Heart left ventricle (tissue), 16 donors: Measurements from ENCODE around the gene RFXANK. TPM values are rescaled to one million over a fixed set of nuclear protein-coding genes. Genes with fewer than 3 reads are reported as not detected.

Experiments
- ATAC-seq, 4 donors: fragments of 200-7000 bp; cut with Tn5 transposase; one replicate each; pipeline ENCODE4 v1.9.1; 2020 to 2022; ENCODE audit warnings: moderate library complexity in 4 of 4, mild to moderate bottlenecking in 3 of 4, moderate number of reproducible peaks in 1 of 4
- DNase-seq, 5 donors: peaks; one replicate each; pipeline ENCODE4 v3.0.0-alpha.2; 2020
- H3K27ac ChIP-seq, 12 donors: fragments of 200-600 bp; sonication (generic) in 4 of 12; one replicate each; pipeline versions ENCODE4 v1.5.0 to v1.8.0; 2016 to 2022; ENCODE audit warnings: mild to moderate bottlenecking in 2 of 12
- H3K27me3 ChIP-seq, 9 donors: fragments of 200-600 bp; sonication (generic) in 2 of 9; one replicate each; pipeline versions ENCODE4 v1.5.1 to v1.8.0; 2016 to 2022; ENCODE audit warnings: mild to moderate bottlenecking in 3 of 9
- H3K36me3 ChIP-seq, 9 donors: fragments of 200-600 bp; sonication (generic) in 2 of 9; one replicate each; pipeline versions ENCODE4 v1.5.0 to v1.8.0; 2018 to 2022; ENCODE audit warnings: mild to moderate bottlenecking in 2 of 9
- H3K4me1 ChIP-seq, 12 donors: fragments of 200-600 bp; sonication (generic) in 4 of 12; one replicate each; pipeline versions ENCODE4 v1.5.0 to v1.8.0; 2016 to 2022; ENCODE audit warnings: mild to moderate bottlenecking in 3 of 12
- H3K4me3 ChIP-seq, 12 donors: fragments of 200-600 bp; sonication (generic) in 4 of 12; one replicate each; pipeline versions ENCODE4 v1.5.0 to v1.8.0; 2017 to 2022; ENCODE audit warnings: mild to moderate bottlenecking in 9 of 12, moderate library complexity in 4 of 12
- H3K9me3 ChIP-seq, 12 donors: fragments of 200-600 bp; sonication (generic) in 4 of 12; one replicate each; pipeline versions ENCODE4 v1.5.0 to v1.8.0; 2016 to 2022; ENCODE audit warnings: mild to moderate bottlenecking in 1 of 12
- POLR2A ChIP-seq, 2 donors: fragments of 450-650 bp; IDR thresholded peaks; one replicate each; pipeline ENCODE4 v1.6.1; 2017; ENCODE audit warnings: antibody characterized with exemption in 2 of 2, mild to moderate bottlenecking in 2 of 2, moderate library complexity in 2 of 2
- WGBS, 4 donors: extraction: QIAGEN DNeasy Blood & Tissue Kit in 2 of 4; methylation state at CpG; one replicate each; pipeline versions ENCODE4 v1.1.5 to v1.1.7; 2013 to 2018; 5-methylcytosine and 5-hydroxymethylcytosine counted together
- intact Hi-C, 10 donors: fragments of 100-400 bp; cut with DNase I; formaldehyde crosslinking; loops; one replicate each; pipeline versions ENCODE4 v1.11.1 to v1.14.2; 2022
- polyA plus RNA-seq, 2 donors: library from polyadenylated mRNA; stranded (reverse); fragments of 200-250 nt; gene quantifications; one replicate each; pipeline ENCODE4 v1.2.3, GENCODE V29; 2013
- total RNA-seq, 9 donors: library from RNA; depleted of rRNA in 2 of 9; stranded (reverse); fragments of >200 nt in 2 of 9; fragmentation: NEBNext Ultra II Directional in 3 of 9; extraction: Animal tissue kit (Norgen Biotek cat#: 25700) in 3 of 9; gene quantifications; one replicate each; pipeline versions ENCODE4 v1.1.0 to v1.2.4, GENCODE V29; 2016 to 2023
- TF ChIP-seq, protein P1 (sequence below), 12 donors: fragments of 200-600 bp; sonication (generic) in 4 of 12; IDR thresholded peaks; one replicate each; pipeline versions ENCODE4 v1.5.0 to v1.8.0; 2018 to 2022; ENCODE audit warnings: antibody characterized with exemption in 12 of 12, mild to moderate bottlenecking in 5 of 12
- donor health status: ischemic (EF 13 %, LVEDD 7.1; RV severe dilation, severe dysfunction).
- donor health status: healthy with polysubstance abuse.
- donor health status: DM: no; HTN: yes; CAD: no.
- donor health status: DM: no; HTN: no; CAD: no.
- donor health status: ischemic (EF 25% LVEDD 6.9; RV normal size, moderate dysfunction).
- donor health status: ischemic (EF 25% LVEDD 5.7; RV mildly dilated, moderate dysfunction).
- donor health status: healthy.
- donor health status: DM: yes; HTN: yes; CAD: no.
- donor health status: ischemic (EF 35%, LVEDD 5.7; RV mildly dilated, moderate dysfunction).
- donor health status: nonischemic (EF 11% LVEDD 7.7; RV severe dilation, severe dysfunction).
- donor health status: DM: yes; HTN: yes; CAD: no.
- donor health status: PGD.
- donor health status: ischemic (EF 29% LVEDD 5.4; RV normal size, mild dysfunction).
- donor health status: nonischemic (EF 23%, LVEDD 6.1; RV moderate dilation, normal function).

RFXANK gene
- total and polyA plus RNA-seq, 11 donors = 26.5 to 71.9 (median 42.3) TPM

DNA sequence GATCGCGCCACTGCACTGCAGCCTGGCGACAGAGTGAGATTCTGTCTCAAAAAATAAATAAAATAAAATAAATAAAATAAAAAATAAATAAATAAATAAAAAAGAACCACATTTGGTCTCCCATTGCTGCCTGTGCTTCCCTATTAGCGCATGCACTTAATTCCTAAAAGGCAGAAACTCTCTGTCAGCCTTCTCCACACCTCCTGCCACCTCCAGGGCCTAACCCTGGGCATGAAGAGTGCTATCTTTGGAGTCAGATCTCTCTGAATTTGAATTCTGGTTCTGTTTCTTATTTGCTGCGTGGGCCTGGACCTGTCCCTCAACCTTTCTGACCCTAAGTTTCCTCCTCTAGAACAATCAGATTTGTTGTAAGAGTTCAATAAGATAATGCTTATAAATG, 31.0 kb downstream of the RFXANK start:
- intact Hi-C loops = no loop called here
- TF ChIP-seq, protein P1, sequence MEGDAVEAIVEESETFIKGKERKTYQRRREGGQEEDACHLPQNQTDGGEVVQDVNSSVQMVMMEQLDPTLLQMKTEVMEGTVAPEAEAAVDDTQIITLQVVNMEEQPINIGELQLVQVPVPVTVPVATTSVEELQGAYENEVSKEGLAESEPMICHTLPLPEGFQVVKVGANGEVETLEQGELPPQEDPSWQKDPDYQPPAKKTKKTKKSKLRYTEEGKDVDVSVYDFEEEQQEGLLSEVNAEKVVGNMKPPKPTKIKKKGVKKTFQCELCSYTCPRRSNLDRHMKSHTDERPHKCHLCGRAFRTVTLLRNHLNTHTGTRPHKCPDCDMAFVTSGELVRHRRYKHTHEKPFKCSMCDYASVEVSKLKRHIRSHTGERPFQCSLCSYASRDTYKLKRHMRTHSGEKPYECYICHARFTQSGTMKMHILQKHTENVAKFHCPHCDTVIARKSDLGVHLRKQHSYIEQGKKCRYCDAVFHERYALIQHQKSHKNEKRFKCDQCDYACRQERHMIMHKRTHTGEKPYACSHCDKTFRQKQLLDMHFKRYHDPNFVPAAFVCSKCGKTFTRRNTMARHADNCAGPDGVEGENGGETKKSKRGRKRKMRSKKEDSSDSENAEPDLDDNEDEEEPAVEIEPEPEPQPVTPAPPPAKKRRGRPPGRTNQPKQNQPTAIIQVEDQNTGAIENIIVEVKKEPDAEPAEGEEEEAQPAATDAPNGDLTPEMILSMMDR (IDR thresholded peaks at IDR 0.05) = no peak
- TF ChIP-seq POLR2A (IDR thresholded peaks at IDR 0.05) = no peak
- no peaks in the 10 kb centered on the region for H3K36me3 ChIP-seq
- no peak for ATAC-seq
- no peak overlapping the region for H3K4me3 ChIP-seq
- H3K4me1 ChIP-seq = peaks cover 0 to 11% (median 4%) of the 10 kb centered on the region in 12 donors
- 76 to 87% (median 84%) methylated on average over 5 of the region's 5 CpGs for WGBS, 4 donors
- peaks cover 18 to 54% (median 35%) of the 10 kb centered on the region in 9 donors for H3K27me3 ChIP-seq
- no peak overlapping the region for H3K27ac ChIP-seq
- no peaks in the 10 kb centered on the region for H3K9me3 ChIP-seq
- DNase-seq = no peak

DNA sequence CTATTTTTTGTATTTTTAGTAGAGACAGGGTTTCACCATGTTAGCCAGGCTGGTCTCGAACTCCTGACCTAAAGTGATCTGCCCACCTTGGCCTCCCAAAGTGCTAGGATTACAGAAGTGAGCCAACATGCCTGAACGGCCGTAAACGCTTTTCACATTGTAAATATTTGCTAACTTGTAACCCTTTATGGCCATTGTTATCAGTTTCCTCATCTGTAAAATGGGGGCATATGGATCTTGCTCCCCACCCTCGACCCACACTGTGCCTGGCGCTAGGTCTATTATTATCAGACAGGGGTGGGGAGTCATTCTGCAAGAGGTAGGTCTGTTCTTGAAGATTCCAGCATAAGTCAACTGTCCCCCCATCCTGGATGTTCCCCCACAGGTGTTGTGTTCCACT, 31.6 kb downstream of the RFXANK start:
- DNase-seq (no peak), ATAC-seq (no peak)
- Histone ChIP-seq H3K9me3 (no peaks in the 10 kb centered on the region), H3K27ac (no peak overlapping the region), H3K27me3 (peaks cover 18 to 60% (median 35%) of the 10 kb centered on the region in 9 donors), H3K4me1 (peaks cover 0 to 11% (median 4%) of the 10 kb centered on the region in 12 donors), H3K36me3 (no peaks in the 10 kb centered on the region), H3K4me3 (no peak overlapping the region)
- WGBS, 4 donors = 84 to 91% (median 88%) methylated on average over 6 of the region's 6 CpGs
- TF ChIP-seq, protein P1 (IDR thresholded peaks at IDR 0.05) = no peak
- no peak for TF ChIP-seq POLR2A (IDR thresholded peaks at IDR 0.05)
- intact Hi-C loops = loop anchor here in 1 of 10 donors (2.0 kb wide), 1 partner anchor 77 kb away; no protein-coding TSS in a partner anchor

GRCh38 chr19:19224150-19224851, 32.2 kb downstream of the RFXANK start:
- intact Hi-C loops = loop anchor here in 1 of 10 donors (2.0 kb wide), 1 partner anchor 78 kb away; no protein-coding TSS in a partner anchor
- DNase-seq = no peak
- Histone ChIP-seq H3K36me3 (no peaks in the 10 kb centered on the region), H3K27me3 (peaks cover 18 to 60% (median 35%) of the 10 kb centered on the region in 9 donors), H3K27ac (no peak overlapping the region), H3K4me1 (peaks cover 0 to 11% (median 4%) of the 10 kb centered on the region in 12 donors), H3K9me3 (no peaks in the 10 kb centered on the region), H3K4me3 (peak overlapping the region in 6 of 12 donors; percentile 33 to 56 (median 43))
- TF ChIP-seq, protein P1 (IDR thresholded peaks at IDR 0.05) = no peak
- no peak for TF ChIP-seq POLR2A (IDR thresholded peaks at IDR 0.05)
- 58 to 66% (median 62%) methylated on average over 12 to 17 of the region's 17 CpGs for WGBS, 4 donors
- no peak for ATAC-seq

- H3K4me3 ChIP-seq = peak overlapping the region in 11 of 12 donors; percentile 14 to 56 (median 39)
- H3K36me3 ChIP-seq = no peaks in the 10 kb centered on the region
- peak; percentile 37 to 83 (median 51) for DNase-seq
- H3K27ac ChIP-seq = no peak overlapping the region
- no peak for TF ChIP-seq POLR2A (IDR thresholded peaks at IDR 0.05)
- TF ChIP-seq, protein P1 (IDR thresholded peaks at IDR 0.05) = peak; percentile 34 to 68 (median 52)
- peak in 3 of 4 donors; percentile 50 to 71 (median 54) for ATAC-seq
- no peaks in the 10 kb centered on the region for H3K9me3 ChIP-seq
- H3K27me3 ChIP-seq = peaks cover 18 to 60% (median 35%) of the 10 kb centered on the region in 9 donors
- 1 to 3% (median 2%) methylated on average over 23 to 59 of the region's 59 CpGs for WGBS, 4 donors
- intact Hi-C loops = loop anchor here in 1 of 10 donors (2.0 kb wide), 1 partner anchor 78 kb away; no protein-coding TSS in a partner anchor
- peaks cover 0 to 11% (median 4%) of the 10 kb centered on the region in 12 donors for H3K4me1 ChIP-seq
These were observed 32.9 kb downstream of the RFXANK start for GRCh38 chr19:19224852-19225494.
